NB4 (cell line): ENCODE results near the gene AGAP1.

Experiments used
- CTCF ChIP-seq: IDR thresholded peaks from one replicate; pipeline ENCODE4 v1.5.1; 2012; ENCODE audit warnings: low read depth, low read length
- POLR2A ChIP-seq: IDR thresholded peaks from 2 replicates; pipeline ENCODE4 v1.6.1; 2011; ENCODE audit warnings: mild to moderate bottlenecking; ENCODE audit not compliant: insufficient read length; ENCODE audit errors: extremely low read depth

DNA sequence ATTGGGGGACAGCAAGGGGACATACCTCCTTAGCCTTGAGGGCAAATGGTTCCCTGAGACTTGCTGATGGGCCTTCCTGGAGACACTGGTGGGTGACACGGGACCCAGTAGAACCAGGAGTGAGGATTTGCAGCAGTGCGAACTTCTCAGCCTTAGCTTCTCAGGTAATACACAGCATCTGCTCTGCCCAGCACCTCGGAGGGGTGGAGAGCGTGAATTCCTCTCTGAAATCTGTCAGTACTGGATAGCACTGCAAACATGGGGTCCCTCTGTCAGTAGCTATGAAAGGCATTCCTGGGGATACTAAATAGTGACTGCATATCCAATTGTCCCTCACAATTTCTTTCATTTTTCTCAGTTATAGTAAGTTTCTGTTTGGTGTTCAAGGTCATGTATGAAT, 522.7 kb downstream of the AGAP1 start:
- TF ChIP-seq CTCF = no peak
- TF ChIP-seq POLR2A = no peak
